Activated CD4-positive, alpha-beta T cell treated with anti-CD3 and anti-CD28 coated beads for 4 hours (primary cell): ENCODE results near the gene ARPC2.

Experiments used
- DNase-seq, 2 donors: peaks; one replicate each; pipeline ENCODE4 v3.0.0-alpha.2; 2020

Gene ARPC2

DNA sequence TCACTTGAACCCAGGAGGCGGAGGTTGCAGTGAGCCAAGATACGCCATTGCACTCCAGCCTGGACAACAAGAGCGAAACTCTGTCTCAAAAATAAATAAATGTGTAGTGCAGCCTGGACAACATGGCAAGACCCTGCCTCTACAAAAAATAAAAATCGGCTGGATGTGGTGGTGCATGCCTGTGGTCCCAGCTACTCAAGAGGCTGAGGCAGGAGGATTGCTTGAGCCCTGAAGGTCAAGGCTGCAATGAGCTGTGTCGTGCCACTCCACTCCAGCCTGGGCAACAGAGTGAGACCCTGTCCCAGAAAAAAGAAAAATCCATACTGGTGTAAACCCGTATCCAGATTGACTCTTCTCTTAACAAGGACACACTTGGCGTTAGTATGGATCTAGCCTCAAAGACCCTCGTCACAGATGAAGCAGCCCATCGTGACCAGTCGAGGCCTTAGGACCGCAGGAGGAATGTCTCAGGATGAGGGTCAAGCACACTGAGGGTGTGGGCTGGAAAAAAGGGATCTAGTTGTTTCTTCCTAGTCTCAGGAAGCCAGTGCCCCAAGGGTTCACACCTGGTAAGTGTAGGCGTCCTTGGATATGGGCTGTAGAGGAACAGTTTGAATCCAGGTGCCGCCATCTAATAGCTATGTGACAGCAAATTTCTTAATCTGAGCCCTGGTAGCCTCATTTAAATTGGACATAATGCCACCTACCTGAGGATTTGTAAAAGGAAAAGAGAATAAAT lies 39.8 kb downstream of the ARPC2 start:
- DNase-seq = no peak

DNA sequence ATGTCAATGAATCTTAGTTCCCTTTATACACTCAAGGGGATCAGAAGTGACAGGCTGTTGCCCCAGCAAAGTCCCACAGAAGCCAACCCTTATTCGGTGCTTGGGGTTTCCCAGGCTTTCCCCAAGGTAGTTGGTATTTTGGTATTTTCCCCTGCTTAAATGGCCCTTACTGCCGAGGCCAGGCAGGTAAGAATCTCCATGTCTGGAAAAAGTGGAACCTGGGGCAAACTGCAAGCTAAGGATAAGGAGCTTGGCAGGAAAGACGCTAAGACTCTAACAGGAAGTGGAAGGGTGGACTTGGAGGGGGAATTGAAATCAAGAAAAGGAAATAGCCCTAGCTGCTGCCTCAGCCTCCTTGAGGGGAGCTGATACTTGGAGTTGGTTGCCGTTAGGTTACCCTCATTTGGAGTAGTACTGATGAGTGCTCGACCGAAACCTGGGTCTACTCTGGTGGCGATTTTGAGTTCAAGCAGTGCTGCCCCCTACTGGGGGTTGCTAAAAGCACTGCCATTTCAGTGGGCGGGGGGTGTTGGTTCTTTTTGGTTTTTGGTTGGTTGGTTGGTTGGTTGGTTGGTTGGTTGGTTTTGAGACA lies 40.5 kb downstream of the ARPC2 start:
- peak; percentile 62 to 73 for DNase-seq

DNA sequence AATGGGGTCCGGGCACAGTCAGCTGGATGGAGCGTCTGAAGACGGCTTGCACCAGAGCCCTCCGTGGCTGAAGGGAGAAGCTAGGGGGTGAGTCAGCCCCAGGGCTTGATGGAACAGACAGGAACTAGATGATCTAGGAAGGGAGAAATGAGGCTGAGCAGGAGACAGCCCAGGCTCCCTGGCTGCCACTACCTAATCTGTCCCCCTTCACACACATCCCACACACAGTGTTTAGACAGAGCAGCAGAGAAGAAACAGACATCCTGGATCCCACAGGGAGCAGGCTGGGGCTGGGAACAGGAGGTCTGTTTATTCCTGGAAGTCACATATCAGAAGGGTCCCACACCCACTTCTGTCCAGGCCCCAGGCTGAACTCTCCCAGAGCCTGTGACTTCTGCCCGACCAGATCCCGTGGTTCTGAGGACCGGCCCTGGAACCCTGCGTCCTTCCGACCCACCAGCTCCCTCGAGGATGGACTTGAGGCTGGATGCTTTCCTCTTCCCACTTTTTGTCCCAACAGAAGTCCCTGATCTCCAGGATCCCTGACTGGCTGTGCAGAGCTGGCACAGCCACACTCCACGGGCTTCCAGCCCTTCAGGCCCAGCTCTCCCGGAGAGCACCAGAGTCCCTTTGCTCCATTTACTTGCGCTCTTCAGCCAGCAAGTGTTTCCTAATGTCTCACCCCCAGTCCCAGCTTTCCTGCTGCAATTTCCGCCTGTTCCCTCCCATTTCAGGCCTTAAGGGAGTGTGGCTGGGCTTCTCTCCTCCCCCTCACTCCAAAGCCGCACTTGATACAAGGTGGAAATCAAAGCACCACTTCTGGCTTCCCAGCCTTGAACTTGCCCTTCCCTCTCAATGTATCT lies 42.3 kb downstream of the ARPC2 start:
- no peak for DNase-seq

DNA sequence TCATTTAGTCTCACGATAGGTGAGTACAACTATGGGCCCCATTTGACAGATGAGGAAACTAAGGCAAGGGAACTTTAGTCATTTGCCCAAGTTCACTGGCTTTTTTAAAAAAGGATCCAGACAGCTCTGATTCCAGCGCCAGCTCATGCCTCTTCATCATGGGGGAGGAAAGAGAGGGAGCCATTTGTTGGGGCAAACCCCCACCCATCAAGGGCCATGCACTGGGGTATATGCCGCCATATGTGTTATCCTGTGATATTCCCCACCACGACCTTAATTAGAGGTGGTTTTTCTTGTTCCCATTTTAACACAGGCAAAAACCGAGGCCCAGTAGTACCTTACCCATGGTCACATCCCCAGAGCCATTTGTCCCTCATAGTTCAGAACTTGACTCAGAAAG lies 43.2 kb downstream of the ARPC2 start:
- DNase-seq = no peak

DNA sequence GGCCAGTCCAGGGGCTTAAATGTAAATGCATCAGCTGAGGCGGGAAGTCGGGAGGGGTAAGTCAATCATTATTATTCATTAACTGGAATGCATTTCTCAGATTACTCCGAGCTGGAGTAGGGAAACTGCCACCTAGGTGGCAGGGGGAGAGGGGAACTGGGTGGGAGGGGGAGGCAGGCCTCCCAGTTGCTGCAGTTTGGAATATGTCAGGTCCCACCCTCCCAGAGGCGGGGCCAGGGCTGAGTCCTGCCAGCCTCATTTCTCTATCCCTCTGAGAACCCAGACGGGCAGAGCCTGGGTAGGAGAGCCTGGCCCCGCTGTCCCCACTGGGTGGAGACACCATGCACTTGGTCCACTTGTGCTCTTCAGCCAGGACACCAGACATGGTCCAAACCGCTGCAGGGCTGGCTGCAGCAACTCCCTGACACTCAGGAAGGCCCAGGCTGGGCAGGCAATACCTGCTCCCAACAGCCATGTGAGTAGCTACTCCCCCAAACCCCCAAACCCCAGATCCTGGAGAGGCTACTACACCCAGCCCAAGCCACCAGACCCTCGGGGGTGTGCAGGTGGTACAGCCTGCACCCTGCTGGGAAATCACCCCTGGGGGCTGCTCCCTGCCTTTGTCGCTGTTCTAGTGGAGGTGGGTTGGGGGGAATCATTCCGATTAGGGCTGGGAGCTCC lies 43.9 kb downstream of the ARPC2 start, which contains the start of gene GPBAR1:
GPBAR1 (plus strand) TSS at position 274 of the 681 bp plus-strand sequence. CDS start 1,710 bp downstream, outside the sequence.
- no peak for DNase-seq

DNA sequence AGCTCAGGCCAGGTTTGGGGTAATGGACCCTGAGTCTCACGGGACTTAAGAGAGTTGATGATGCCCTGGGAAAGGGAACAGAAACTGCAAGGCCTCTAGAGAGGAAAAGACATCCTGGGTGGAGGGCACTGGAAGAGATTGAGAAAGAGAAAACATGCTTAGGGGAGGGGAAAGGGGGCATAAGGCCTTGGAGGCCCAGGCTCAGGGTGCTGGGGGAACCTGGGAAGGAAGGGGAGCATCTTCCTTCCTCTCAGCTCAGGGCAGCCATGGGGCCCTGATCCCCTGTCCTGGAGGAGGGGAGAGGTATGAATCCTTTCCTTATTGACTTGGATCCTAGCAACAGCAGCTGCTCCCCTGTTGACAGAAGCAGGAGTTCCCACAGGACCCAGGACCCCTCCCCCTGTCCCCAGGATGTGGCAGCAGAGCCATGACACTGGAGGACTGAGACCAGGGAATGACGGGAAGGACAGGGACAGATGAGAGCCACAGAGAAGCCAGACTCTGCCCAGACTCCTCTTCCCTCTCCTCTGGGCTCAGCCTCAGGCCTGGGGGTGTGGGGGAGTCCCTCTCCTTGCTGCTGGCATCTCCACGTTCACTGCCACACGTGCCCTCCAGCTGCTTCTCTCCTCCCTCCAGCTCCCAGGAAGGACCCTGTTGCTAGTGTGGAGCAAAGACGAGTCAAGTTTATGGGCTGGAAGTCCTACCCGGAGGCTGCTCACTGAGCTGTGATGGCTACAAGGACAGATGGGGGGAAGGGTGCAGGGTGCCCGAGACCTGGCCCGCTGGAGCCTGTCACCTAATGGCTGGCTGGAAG lies 44.6 kb downstream of the ARPC2 start:
- no peak for DNase-seq

DNA sequence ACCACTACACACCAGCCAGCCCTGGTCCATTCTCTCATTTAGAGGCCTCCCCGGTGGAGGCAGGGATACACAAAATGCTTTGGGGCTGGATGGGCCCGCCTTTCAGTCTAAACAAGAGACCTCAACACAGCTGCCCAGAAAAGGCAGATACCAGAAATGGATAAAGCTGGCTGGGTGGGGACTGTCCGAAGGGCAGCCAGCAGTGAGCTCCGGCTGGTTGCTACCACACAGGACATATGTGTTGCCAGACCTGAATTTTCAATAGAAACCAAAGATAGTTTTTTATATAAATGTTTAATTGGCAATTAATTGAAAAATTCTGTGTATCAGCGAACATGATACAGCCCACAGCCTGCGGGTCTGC lies 45.2 kb downstream of the ARPC2 start:
- DNase-seq = no peak

DNA sequence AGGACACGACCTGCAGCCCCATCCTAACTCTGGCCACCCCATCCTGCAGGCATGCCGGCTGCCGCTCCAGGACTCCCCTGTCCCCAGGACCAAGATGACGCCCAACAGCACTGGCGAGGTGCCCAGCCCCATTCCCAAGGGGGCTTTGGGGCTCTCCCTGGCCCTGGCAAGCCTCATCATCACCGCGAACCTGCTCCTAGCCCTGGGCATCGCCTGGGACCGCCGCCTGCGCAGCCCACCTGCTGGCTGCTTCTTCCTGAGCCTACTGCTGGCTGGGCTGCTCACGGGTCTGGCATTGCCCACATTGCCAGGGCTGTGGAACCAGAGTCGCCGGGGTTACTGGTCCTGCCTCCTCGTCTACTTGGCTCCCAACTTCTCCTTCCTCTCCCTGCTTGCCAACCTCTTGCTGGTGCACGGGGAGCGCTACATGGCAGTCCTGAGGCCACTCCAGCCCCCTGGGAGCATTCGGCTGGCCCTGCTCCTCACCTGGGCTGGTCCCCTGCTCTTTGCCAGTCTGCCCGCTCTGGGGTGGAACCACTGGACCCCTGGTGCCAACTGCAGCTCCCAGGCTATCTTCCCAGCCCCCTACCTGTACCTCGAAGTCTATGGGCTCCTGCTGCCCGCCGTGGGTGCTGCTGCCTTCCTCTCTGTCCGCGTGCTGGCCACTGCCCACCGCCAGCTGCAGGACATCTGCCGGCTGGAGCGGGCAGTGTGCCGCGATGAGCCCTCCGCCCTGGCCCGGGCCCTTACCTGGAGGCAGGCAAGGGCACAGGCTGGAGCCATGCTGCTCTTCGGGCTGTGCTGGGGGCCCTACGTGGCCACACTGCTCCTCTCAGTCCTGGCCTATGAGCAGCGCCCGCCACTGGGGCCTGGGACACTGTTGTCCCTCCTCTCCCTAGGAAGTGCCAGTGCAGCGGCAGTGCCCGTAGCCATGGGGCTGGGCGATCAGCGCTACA lies 45.9 kb downstream of the ARPC2 start:
- no peak for DNase-seq

DNA sequence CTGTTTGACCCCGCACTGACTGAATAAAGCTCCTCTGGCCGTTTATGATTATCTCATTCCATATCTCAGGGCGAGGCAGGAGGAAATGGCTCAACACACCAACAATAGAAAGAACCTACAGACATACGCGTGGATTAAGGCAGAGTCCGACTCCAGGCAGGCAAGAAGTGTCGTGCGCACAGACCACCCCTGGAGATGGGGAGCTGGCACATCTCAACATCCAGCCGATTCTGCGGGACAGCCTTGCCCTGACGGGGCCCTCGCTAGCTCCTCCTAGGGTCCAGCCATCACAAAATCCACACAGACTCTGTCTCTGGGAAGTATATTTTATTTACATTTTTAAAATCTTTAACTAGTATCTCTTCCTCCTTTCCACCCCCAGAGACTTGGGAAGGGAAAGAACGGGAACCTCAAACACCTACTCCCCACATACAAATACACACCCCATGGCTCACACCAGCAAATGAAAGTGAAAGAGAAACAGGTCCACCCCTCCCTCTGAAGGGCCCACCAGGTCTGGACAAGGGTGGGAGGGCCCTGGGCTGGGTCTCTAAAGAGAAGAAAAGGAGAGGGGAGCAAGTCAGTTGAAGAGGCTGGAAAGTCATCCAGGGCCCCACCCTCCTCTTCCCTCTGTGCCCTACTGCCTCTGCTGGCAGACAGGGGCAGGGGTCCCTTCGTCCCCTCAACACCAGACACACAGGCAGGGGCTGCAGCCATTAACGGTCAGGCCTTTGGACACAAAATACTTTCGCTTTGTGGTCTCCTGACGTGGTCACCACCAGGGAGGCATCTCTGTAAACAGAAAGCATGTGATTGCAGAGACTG lies 47.0 kb downstream of the ARPC2 start:
- no peak for DNase-seq

DNA sequence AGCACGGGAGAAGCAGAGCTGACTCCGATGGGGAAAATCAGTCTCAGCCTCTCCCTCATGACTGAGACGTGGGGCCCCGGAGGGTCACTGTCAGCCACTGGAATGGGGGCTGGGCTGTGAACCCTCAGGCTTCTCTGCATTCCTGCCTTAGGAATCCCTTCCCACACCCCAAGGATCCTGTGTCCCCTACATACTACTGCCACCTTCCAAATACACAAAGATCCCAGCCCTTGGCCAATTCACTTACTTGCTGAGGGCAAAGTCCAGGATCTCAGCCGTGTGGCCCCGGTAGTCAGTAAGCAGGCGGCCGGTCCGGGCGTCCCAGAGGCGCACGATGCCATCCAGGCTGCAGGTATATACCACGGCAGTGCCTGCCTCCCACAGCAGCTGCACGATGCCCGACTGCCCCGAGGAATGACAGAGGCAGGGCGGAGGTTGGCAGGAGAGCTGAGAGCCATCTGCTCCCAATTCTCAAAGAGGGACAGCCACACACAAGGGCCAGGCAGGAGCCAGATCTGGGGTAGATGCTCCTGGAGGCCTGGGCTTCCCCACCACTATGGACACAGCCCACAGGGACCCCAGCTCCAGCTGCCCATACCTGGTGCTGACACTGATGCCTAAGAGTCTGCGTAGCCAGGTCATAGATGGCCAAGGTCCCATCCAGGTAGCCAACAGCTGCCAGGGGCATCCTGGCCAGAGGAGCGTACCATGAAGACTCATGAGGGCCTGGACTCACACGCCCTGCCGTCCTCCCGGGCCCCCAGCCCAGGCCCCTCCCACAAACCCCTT lies 48.0 kb downstream of the ARPC2 start:
- DNase-seq = no peak

DNA sequence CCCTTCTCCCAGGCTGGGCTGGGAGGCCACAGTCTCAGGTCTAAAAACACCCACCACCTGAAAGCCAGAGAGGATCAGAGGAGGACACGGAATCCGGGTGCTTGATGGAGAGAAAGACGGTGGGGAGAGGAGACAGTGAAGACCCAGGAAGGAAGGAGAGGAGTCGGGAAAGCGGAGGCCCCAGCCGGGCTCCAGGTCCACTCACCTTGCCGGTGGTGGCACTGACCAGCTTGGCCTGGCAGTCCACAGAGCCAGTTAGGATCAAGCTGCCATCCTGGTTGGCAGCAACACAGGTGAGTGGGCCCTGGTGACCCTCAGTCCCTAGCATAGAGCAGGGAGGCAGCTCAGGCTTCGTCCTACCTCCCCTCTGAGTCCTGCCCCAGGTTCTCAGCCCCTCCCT lies 48.6 kb downstream of the ARPC2 start:
- no peak for DNase-seq

DNA sequence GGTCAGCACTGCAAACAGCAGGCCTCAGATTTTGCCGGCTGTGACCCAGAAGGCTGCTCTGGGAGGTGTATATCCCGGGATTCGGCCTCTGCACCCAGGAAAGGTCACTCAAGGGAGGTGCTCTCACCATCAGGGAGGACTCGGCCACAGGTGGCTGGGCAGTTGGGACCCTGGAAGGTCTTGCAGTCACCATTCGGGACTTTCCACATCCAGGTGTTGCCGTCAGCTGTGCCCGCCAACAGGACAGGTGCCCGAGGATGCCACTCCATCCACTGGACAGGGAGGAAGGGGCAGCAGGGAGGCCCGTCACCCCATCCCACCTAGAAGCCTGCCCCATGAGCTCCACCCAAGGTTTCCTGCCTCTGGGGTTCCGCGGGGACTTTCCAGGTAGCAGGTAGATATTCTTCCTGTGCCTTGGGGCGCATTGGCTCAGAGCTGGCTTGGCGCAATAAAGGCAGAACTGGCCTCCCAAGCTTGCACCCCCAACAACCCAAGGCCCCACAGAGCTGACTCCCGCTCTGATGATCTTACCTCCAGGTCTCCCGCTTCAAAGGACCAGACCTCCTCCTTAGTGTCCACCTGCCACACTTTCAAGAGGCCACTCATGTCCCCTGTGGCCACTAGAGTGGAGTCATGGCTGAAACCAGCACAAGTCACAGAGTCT lies 49.5 kb downstream of the ARPC2 start:
- DNase-seq = no peak

DNA sequence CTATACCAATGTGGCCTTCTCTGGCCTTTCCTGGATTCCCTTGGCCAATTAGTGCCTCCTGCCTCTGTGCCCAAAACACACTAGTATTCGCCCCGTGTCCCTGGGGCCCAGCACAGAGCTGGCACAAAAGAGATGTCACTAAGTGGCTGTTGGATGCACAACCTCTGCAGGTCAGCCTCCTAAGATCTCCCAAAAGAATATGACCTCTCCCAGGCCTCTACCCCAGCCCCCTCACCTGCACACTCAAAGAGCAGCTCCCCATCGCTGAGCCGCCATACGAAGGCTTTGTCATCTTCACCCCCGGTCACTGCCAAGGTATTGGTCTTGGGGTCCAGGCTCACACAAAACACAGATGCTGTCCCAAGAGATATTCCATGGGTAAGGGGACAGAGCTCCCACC lies 50.3 kb downstream of the ARPC2 start:
- no peak for DNase-seq

DNA sequence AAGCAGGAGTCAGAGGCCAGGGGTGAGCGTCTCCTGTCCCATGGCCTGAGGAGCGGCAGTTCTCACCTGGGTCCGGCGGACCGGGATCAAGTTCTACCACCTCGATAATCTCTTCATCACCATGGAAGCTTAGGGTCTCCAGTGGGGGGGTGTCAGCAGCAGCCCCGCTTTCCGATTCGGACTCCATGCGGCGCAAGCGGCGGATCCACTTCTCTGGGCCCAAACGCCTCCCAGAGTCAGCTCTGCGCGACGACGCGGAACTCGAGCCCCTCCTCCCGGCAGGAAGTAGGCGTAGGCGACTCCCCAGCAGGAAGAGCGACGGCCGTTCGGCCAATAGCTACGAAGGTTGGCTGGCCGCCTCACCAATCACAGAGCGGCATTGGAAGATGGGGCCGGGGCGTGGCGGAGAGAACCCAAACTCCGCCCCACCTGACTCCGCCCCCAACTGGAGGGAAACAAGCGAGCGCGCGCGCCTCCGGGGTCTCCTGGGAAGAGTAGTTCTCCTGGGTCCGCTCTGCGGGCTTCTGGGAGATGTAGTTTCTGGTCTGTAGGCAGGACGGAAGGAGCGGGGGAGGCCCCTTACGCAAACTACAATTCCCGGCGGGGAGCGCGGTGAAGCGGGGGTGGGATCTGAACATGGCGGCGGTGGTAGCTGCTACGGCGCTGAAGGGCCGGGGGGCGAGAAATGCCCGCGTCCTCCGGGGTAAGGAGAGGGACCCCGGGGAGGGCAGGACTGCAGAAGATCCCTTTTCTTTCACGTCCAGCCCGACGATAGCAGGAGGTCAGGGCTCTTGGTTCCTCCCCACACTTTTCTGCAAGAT lies 53.1 kb downstream of the ARPC2 start, which contains the start of the genes AAMP and PNKD:
AAMP (minus strand) TSS at position 238 of the 821 bp plus-strand sequence; CDS start at position 187, 51 bp downstream.
PNKD (plus strand) TSS at position 620 of the 821 bp plus-strand sequence; CDS start at position 637, 17 bp downstream.
- peak; percentile 100 for DNase-seq

DNA sequence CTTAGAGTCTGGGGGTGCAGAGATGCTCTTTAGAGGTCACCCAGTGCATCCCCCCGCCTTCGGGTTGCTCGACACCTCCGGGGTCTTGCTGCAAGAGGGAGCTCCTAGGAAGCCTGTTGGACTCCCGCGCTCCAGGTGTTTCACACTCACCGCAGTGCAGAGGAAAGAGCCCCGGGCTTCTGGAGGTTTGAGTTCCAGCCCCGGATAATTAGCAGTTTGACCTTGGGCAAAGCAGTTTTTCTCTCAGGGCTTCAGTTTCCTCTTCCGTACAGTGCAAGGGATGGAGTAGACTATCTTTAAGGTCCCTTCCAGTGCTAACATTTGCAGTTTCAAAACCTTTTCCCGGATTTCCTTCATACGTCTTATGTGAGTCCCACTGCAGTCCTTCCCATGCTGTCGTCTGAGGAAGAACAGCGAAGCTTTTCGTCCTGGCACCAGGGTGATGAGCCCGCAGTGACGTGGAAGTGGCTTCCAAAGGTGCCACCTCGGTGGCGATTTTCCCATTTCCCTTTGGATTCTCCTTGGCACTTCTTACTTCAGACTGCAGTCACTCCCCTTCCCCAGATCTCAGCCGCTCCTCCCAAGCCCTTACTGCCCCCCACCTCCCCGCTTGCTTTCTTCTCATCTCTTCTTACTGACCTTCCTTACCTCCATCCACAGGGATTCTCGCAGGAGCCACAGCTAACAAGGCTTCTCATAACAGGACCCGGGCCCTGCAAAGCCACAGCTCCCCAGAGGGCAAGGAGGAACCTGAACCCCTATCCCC lies 53.9 kb downstream of the ARPC2 start:
- DNase-seq = no peak

DNA sequence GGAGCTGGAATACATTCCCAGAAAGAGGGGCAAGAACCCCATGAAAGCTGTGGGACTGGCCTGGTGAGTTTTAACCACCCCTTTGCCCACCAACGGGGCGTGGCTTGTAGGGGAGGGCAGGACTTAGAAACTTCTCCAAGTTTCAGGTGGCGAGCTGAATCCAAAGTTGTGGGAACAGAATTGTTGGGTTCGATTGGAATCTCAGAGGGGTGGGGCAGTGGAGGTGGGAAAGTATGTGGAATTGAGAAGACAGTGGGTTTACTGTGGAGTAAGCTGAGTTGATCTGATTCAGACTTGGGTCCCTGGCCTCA lies 54.5 kb downstream of the ARPC2 start:
- DNase-seq = no peak
